ENCODE measurements around the gene CACNA2D1. TPM values are rescaled to one million over a fixed set of nuclear protein-coding genes. Genes with fewer than 3 reads are reported as not detected.

The CACNA2D1 gene
- total RNA-seq, 1 experiment from 2014 or later, result 36.2 TPM

GRCh38 chr7:82154728-82155127 is 288.8 kb downstream of the CACNA2D1 start:
- Histone ChIP-seq H3K4me1 (ENCODE audit: insufficient read depth, low read length) (no peaks in the 10 kb centered on the region), H3K79me1 (ENCODE audit: insufficient read depth, low read depth, low read length, poor library complexity, severe bottlenecking) (no peaks in the 10 kb centered on the region), H2BK12ac (ENCODE audit: insufficient read length, low read depth, low read length) (no peak overlapping the region), H2BK120ac (ENCODE audit: low read depth, low read length, poor library complexity, severe bottlenecking) (no peak overlapping the region), H2BK15ac (ENCODE audit: low read depth, low read length) (no peak overlapping the region), H2AK5ac (ENCODE audit: insufficient read length, low read length) (no peak overlapping the region), H3K79me2 (ENCODE audit: insufficient read depth, low read length) (no peaks in the 10 kb centered on the region), H3K27me3 (ENCODE audit: insufficient read depth, low read length) (no peaks in the 10 kb centered on the region; the same call in 1 of the 2 replicates), H3K56ac (ENCODE audit: insufficient read length, low read depth, low read length) (no peak overlapping the region), H3K4ac (ENCODE audit: low read depth, low read length) (no peak overlapping the region), H3K9me3 (ENCODE audit: control insufficient read depth, low read depth, low read length) (no peaks in the 10 kb centered on the region), H4K91ac (ENCODE audit: insufficient read length, low read depth, low read length) (no peak overlapping the region), H4K5ac (ENCODE audit: insufficient read length, low read depth, low read length) (no peak overlapping the region), H2BK20ac (ENCODE audit: low read depth, low read length, poor library complexity, severe bottlenecking) (no peak overlapping the region), H4K8ac (replicated peaks; ENCODE audit: insufficient read length, low read depth, low read length) (no peak overlapping the region), H2AFZ (ENCODE audit: low read length) (no peak overlapping the region), H3K27ac (ENCODE audit: insufficient read length, low read depth, low read length) (no peak overlapping the region), H3K23ac (ENCODE audit: insufficient read length, low read depth, low read length) (no peak overlapping the region), H3K4me2 (ENCODE audit: insufficient read depth, insufficient read length, low read length) (no peak overlapping the region), H2BK5ac (ENCODE audit: insufficient read length, low read length) (no peak overlapping the region), H3T11ph (ENCODE audit: low read length) (no peak overlapping the region), H3K18ac (ENCODE audit: insufficient read length, low read depth, low read length) (no peak overlapping the region), H4K20me1 (ENCODE audit: control insufficient read depth, insufficient read depth, insufficient read length) (no peaks in the 10 kb centered on the region), H3K23me2 (ENCODE audit: insufficient read length, low read depth, low read length, poor library complexity, severe bottlenecking) (no peaks in the 10 kb centered on the region), H3K14ac (ENCODE audit: insufficient read depth, low read length) (no peak overlapping the region), H3K9ac (ENCODE audit: extremely low read depth, insufficient read length, low read length) (no peak overlapping the region)
- H3K4me1 Mint-ChIP-seq, result peaks cover 11 to 33% of the 10 kb centered on the region in 2 experiments
- no peaks in the 10 kb centered on the region for H3K9me3 Mint-ChIP-seq
- no peak overlapping the region for H3K4me3 Mint-ChIP-seq
- H3K27ac Mint-ChIP-seq, result no peak overlapping the region; a peak in 1 of 7 replicates
- peaks cover 7% of the 10 kb centered on the region for H3K27me3 Mint-ChIP-seq (ENCODE audit: low read depth)
- no peak for DNase-seq
- no peak for TF ChIP-seq CTCF (conservative IDR thresholded peaks at IDR 0.05)
- H3K36me3 Mint-ChIP-seq (ENCODE audit: insufficient read depth in 1 of 3, low read depth in 3 of 3), result no peaks in the 10 kb centered on the region
- WGBS (ENCODE audit: extremely low coverage, insufficient read length, low lambda C conversion rate), result no CpG with 5 or more reads among the region's 2 CpGs
